HG03103 (cell line): ENCODE data around the gene SHB.

Experiments
- ATAC-seq: cut with Tn5 transposase; IDR thresholded peaks from one replicate; pipeline ENCODE4 v1.9.1; 2021; ENCODE audit warnings: low read depth; ENCODE audit not compliant: unreplicated experiment

The SHB gene

GRCh38 chr9:37923118-37923795 lies 145.8 kb downstream of the SHB start:
- ATAC-seq = no peak

- no peak for ATAC-seq
These were observed 146.5 kb downstream of the SHB start for GRCh38 chr9:37922363-37923117.

- no peak for ATAC-seq
These were observed 147.3 kb downstream of the SHB start for GRCh38 chr9:37921546-37922300.

GRCh38 chr9:37921168-37921510 lies 147.9 kb downstream of the SHB start:
- no peak for ATAC-seq

- no peak for ATAC-seq
These were observed 148.4 kb downstream of the SHB start for GRCh38 chr9:37920471-37921167.

GRCh38 chr9:37919956-37920335 lies 149.1 kb downstream of the SHB start:
- no peak for ATAC-seq

GRCh38 chr9:37919246-37919955 lies 149.6 kb downstream of the SHB start:
- ATAC-seq = no peak

GRCh38 chr9:37918665-37919170 lies 150.3 kb downstream of the SHB start:
- no peak for ATAC-seq

- ATAC-seq = no peak
These were observed 151.0 kb downstream of the SHB start for GRCh38 chr9:37917801-37918664.

- no peak for ATAC-seq
These were observed 151.7 kb downstream of the SHB start for GRCh38 chr9:37917313-37917731.

GRCh38 chr9:37916471-37917312 lies 152.3 kb downstream of the SHB start:
- no peak for ATAC-seq

GRCh38 chr9:37915911-37916470 lies 153.0 kb downstream of the SHB start:
- ATAC-seq = no peak

GRCh38 chr9:37914701-37915358 lies 154.2 kb downstream of the SHB start:
- no peak for ATAC-seq

GRCh38 chr9:37914154-37914551 lies 154.9 kb downstream of the SHB start:
- ATAC-seq = no peak

- peak; percentile 69 for ATAC-seq
These were observed 155.4 kb downstream of the SHB start for GRCh38 chr9:37913480-37914153.

- ATAC-seq = no peak
These were observed 157.8 kb downstream of the SHB start for GRCh38 chr9:37911271-37911681.

GRCh38 chr9:37910271-37910670 lies 158.8 kb downstream of the SHB start:
- ATAC-seq = no peak
